KOPT-K1 (cell line): ENCODE results near the gene MALRD1.

ENCODE experiments used
- H3K27ac ChIP-seq: fragments of 200-600 bp; sonication (generic); 2 replicates; pipeline ENCODE4 v1.5.1; 2016; ENCODE audit warnings: antibody characterized with exemption, mild to moderate bottlenecking, low read depth, low read length; ENCODE audit not compliant: poor library complexity, severe bottlenecking
- H3K36me3 ChIP-seq: fragments of 200-600 bp; sonication (generic); 2 replicates; pipeline ENCODE4 v1.5.1; 2017; ENCODE audit warnings: antibody characterized with exemption, mild to moderate bottlenecking, low read length, moderate library complexity; ENCODE audit not compliant: insufficient read depth
- H3K9me3 ChIP-seq: fragments of 200-600 bp; sonication (generic); 2 replicates; pipeline ENCODE4 v1.5.1; 2017; ENCODE audit warnings: antibody characterized with exemption, low read length, mild to moderate bottlenecking; ENCODE audit not compliant: insufficient read depth, poor library complexity, severe bottlenecking

The MALRD1 gene

GRCh38 chr10:19431622-19432351 is 383.2 kb downstream of the MALRD1 start:
- Histone ChIP-seq H3K36me3 (no peaks in the 10 kb centered on the region), H3K9me3 (no peaks in the 10 kb centered on the region), H3K27ac (no peak overlapping the region)

- Histone ChIP-seq H3K27ac (no peak overlapping the region), H3K36me3 (no peaks in the 10 kb centered on the region), H3K9me3 (no peaks in the 10 kb centered on the region)
These were observed 401.3 kb downstream of the MALRD1 start for GRCh38 chr10:19449860-19450259.

DNA sequence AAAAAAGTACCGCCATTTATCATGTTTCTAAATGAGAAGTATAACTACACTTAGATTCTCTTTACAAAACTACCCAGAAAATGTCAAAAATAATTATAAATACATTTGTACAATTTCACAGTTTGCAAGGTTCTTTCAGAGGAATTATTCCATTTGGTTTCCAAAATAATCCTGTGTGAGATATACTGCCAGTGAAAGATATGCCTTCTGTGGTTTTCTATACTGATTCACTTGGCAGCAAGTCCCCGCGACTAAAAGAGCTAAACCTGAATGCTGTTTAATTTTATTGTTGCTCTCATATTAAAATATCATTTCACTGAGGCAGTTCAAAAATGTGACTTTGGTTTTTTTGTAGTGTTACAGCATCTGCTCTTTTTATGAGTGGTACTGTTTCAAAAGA is 402.8 kb downstream of the MALRD1 start:
- Histone ChIP-seq H3K9me3 (no peaks in the 10 kb centered on the region), H3K36me3 (no peaks in the 10 kb centered on the region), H3K27ac (no peak overlapping the region)

- no peak overlapping the region for H3K27ac ChIP-seq
- H3K9me3 ChIP-seq = no peaks in the 10 kb centered on the region
- no peaks in the 10 kb centered on the region for H3K36me3 ChIP-seq
These were observed 403.3 kb downstream of the MALRD1 start for GRCh38 chr10:19451937-19452336.

DNA sequence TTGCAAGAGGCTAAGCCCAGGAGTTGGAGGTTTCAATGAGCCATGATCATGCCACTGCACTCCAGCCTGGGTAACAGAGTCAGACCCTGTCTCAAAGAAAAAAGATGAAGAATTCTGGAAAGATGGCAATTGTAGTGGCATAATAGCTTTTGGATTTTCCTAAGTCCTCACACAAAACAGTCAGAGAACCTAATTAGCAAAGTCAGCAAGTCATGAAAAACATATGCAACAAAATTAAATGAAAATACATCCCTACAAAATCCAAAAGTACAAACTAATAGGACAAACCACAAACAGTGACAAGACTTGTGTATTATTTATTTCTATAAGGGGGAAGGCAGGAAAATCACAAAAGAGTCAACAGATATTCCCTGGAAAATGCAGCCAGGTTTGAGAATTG is 405.4 kb downstream of the MALRD1 start:
- Histone ChIP-seq H3K9me3 (no peaks in the 10 kb centered on the region), H3K27ac (no peak overlapping the region), H3K36me3 (no peaks in the 10 kb centered on the region)

- Histone ChIP-seq H3K36me3 (no peaks in the 10 kb centered on the region), H3K27ac (no peak overlapping the region), H3K9me3 (no peaks in the 10 kb centered on the region)
These were observed 413.0 kb downstream of the MALRD1 start for GRCh38 chr10:19461588-19461987.

- H3K27ac ChIP-seq = no peak overlapping the region
- H3K9me3 ChIP-seq = no peaks in the 10 kb centered on the region
- no peaks in the 10 kb centered on the region for H3K36me3 ChIP-seq
These were observed 418.1 kb downstream of the MALRD1 start for GRCh38 chr10:19466709-19467108.

- no peak overlapping the region for H3K27ac ChIP-seq
- no peaks in the 10 kb centered on the region for H3K9me3 ChIP-seq
- H3K36me3 ChIP-seq = no peaks in the 10 kb centered on the region
These were observed 419.8 kb downstream of the MALRD1 start for GRCh38 chr10:19468413-19468812.

DNA sequence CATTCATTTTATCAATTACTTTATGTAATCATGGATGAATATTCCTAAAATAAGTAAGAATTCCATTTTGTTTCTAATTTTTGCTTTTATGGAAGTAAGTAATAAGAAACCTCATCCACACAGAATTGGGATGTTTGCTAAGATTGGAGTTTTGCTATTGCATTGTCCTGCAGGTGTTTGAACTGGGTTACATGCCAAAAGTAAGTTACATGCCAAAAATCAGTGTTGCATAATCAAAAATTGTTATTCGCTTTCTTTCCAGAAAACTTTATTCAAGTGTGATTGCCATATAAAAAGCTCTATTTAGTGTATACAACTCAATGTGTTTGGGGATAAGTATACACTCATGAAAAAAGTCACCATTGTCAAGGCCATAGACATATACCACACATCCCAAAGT is 420.9 kb downstream of the MALRD1 start:
- no peaks in the 10 kb centered on the region for H3K36me3 ChIP-seq
- no peak overlapping the region for H3K27ac ChIP-seq
- no peaks in the 10 kb centered on the region for H3K9me3 ChIP-seq

DNA sequence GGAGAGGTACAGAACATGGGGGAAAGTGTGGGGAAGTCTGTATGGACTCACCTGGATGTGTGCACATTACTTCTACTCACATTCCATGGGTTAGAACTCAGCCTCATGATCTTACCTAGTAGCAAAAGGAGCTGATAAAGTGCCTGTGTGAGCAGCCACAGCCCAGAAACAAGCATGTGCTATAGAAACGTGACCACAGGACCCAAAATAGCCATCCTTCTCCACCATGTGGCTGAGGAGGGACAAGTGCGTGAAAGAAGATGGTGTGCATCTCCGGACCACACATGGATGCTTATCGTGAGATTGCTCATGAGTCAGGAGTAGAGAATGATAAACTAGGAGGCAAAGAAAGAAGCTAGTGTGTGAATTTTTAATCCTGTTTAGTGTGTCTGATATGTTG is 431.3 kb downstream of the MALRD1 start:
- no peaks in the 10 kb centered on the region for H3K9me3 ChIP-seq
- H3K36me3 ChIP-seq = no peaks in the 10 kb centered on the region
- no peak overlapping the region for H3K27ac ChIP-seq

DNA sequence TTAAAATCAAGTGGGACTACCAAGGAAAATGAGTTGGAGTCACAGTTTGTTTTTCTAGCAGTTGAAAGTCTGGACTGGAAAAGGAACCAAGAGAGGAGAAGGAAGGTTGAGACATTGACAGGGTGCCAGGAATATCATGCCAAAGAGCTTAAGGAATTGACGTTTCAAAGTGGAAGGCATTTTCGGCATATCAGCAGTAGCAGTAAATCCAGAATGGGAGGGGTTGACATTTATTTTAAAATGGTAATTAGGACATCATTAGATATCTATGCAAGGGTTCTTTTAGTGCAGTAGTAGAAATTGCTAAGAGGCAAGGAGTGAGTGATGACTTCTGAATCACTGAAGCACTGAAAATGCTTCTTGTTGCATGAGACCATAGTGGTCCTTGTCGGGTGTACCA is 431.8 kb downstream of the MALRD1 start:
- Histone ChIP-seq H3K9me3 (no peaks in the 10 kb centered on the region), H3K27ac (no peak overlapping the region), H3K36me3 (no peaks in the 10 kb centered on the region)

DNA sequence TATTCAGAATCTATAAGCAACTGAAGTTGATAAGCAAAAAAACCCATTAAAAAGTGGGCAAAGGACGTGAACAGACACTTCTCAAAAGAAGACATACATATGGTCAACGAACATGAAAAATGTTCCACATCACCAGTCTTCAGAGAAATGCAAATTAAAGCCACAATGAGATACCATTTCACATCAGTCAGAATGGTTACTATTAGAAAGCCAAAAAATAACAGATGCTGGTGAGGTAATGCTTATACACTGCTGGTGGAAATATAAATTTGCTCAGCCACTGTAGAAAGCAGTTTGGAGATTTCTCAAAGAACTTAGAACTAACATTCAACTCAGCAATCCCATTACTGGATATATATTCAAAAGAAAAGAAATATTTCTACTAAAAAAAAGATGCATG is 434.8 kb downstream of the MALRD1 start:
- H3K27ac ChIP-seq = no peak overlapping the region
- no peaks in the 10 kb centered on the region for H3K9me3 ChIP-seq
- H3K36me3 ChIP-seq = no peaks in the 10 kb centered on the region

DNA sequence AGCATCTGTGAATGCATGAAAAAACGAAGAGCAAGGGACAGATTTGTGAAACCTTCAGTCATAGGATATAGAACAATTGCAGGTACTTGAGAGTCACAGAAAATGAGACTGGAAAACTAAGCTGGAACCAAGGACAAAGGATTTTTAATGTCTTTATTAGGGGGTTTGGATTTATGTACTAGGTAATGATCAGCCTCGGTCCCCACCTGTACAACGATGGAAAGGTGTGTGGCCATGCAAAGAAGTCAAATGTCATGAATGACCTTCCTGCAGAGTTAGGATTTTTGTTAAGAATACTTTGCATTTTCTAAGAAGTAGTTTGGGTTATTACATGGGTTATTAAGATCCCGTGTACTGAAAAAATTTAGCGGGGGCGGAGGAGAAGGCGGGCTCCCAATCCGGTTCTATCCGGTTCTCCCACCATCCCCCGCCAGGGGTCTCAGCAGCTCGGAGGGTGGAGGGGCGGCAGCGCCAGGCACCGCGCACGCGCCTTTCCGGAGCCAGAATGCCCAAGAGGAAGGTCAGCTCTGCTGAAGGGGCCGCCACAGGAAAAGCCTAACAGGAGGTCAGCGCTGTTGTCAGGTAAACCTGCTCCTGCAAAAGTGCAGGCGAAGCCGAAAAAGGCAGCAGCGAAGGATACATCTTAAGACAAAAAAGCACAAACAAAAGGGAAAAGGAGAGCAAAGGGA is 440.1 kb downstream of the MALRD1 start:
- H3K9me3 ChIP-seq = no peaks in the 10 kb centered on the region
- no peak overlapping the region for H3K27ac ChIP-seq
- H3K36me3 ChIP-seq = no peaks in the 10 kb centered on the region

GRCh38 chr10:19491166-19491565 is 442.6 kb downstream of the MALRD1 start:
- no peaks in the 10 kb centered on the region for H3K36me3 ChIP-seq
- no peaks in the 10 kb centered on the region for H3K9me3 ChIP-seq
- H3K27ac ChIP-seq = no peak overlapping the region

GRCh38 chr10:19493917-19494316 is 445.3 kb downstream of the MALRD1 start:
- no peak overlapping the region for H3K27ac ChIP-seq
- no peaks in the 10 kb centered on the region for H3K36me3 ChIP-seq
- H3K9me3 ChIP-seq = no peaks in the 10 kb centered on the region

DNA sequence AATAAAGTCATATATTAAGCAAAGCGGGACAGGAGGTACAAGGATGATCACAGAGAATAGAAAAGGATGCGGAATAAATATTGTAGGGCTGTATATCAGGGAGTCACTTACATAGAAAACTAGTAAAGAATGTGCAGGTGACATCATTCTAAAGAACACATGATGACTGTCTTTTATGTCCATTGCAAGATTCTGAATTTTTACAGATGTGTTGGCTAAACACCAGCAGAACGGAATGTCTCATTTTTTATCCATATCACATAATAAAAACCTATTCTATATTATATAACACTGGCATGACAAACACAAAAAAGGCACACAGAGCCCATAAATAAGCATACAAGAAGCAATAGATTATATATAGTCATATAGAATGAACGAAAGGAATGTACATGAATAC is 448.4 kb downstream of the MALRD1 start:
- no peak overlapping the region for H3K27ac ChIP-seq
- H3K36me3 ChIP-seq = no peaks in the 10 kb centered on the region
- H3K9me3 ChIP-seq = no peaks in the 10 kb centered on the region
